Measurements from ENCODE around the gene RNF7.
"Not testable (repeated sequence)": the region's sequence is repeated elsewhere in the genome, so short reads cannot be mapped to it uniquely, and the experiment has no call there.

Gene RNF7

GRCh38 chr3:141735770-141736465 lies 2.2 kb upstream of the RNF7 start:
- DNase-seq: no peak

- no peak for DNase-seq
Measured at GRCh38 chr3:141737093-141737492, 1.0 kb upstream of the RNF7 start.

- no peak for DNase-seq
Measured at GRCh38 chr3:141737678-141738021, 448 bp upstream of the RNF7 start.

- DNase-seq: peak; percentile 45
Measured at GRCh38 chr3:141738891-141739363, 829 bp downstream of the RNF7 start.

- no peak for DNase-seq
Measured at GRCh38 chr3:141739731-141740130, 1.6 kb downstream of the RNF7 start.

- DNase-seq: no peak
Measured at GRCh38 chr3:141740349-141740748, 2.3 kb downstream of the RNF7 start.

GRCh38 chr3:141743305-141743704 lies 5.2 kb downstream of the RNF7 start:
- no peak for DNase-seq

GRCh38 chr3:141746962-141747361 lies 8.9 kb downstream of the RNF7 start:
- DNase-seq: no peak

GRCh38 chr3:141753399-141753798 lies 15.3 kb downstream of the RNF7 start:
- no peak for DNase-seq

GRCh38 chr3:141754032-141754431 lies 15.9 kb downstream of the RNF7 start:
- DNase-seq: no peak

- not testable (repeated sequence) for DNase-seq
Measured at GRCh38 chr3:141762552-141762951, 24.5 kb downstream of the RNF7 start.

- DNase-seq: no peak
Measured at GRCh38 chr3:141763088-141763750, 25.1 kb downstream of the RNF7 start, which contains the start of gene GRK7. GRK7 (plus strand) TSS chr3:141763408; CDS start chr3:141778285, 14,877 bp downstream.

GRCh38 chr3:141764045-141764444 lies 25.9 kb downstream of the RNF7 start:
- DNase-seq: no peak

- no peak for DNase-seq
Measured at GRCh38 chr3:141764465-141764864, 26.4 kb downstream of the RNF7 start.

- peak; percentile 3 for DNase-seq
Measured at GRCh38 chr3:141764986-141765385, 26.9 kb downstream of the RNF7 start.

GRCh38 chr3:141767066-141767465 lies 29.0 kb downstream of the RNF7 start:
- DNase-seq: no peak

- DNase-seq: peak; percentile 7
Measured at GRCh38 chr3:141769221-141769894, 31.3 kb downstream of the RNF7 start.

GRCh38 chr3:141773676-141774075 lies 35.6 kb downstream of the RNF7 start:
- DNase-seq: no peak

- DNase-seq: no peak
Measured at GRCh38 chr3:141776376-141776775, 38.3 kb downstream of the RNF7 start.

GRCh38 chr3:141776885-141777284 lies 38.8 kb downstream of the RNF7 start:
- no peak for DNase-seq

- DNase-seq: no peak
Measured at GRCh38 chr3:141777957-141778813, 40.1 kb downstream of the RNF7 start.

- DNase-seq: no peak
Measured at GRCh38 chr3:141779667-141780066, 41.6 kb downstream of the RNF7 start.

- no peak for DNase-seq
Measured at GRCh38 chr3:141782386-141782932, 44.4 kb downstream of the RNF7 start.

Measured in fibroblast of upper back skin (primary cell).